Mucosa of rectum (tissue), 2 donors: ENCODE data around the gene TRABD2B.
A peak's percentile ranks its signal among the peaks of the same experiment; 100 is the strongest.

Experiments
- H3K27ac ChIP-seq, 2 donors: one replicate each; pipeline ENCODE4 v1.7.0; 2013; ENCODE audit warnings: inconsistent platforms in 2 of 2, low read depth in 2 of 2, low read length in 2 of 2
- H3K27me3 ChIP-seq, 2 donors: one replicate each; pipeline ENCODE4 v1.7.0; 2013; ENCODE audit warnings: low read length in 2 of 2; ENCODE audit not compliant: control insufficient read depth in 2 of 2, insufficient read depth in 2 of 2
- H3K36me3 ChIP-seq, 2 donors: one replicate each; pipeline ENCODE4 v1.7.0; 2013; ENCODE audit warnings: low read length in 2 of 2; ENCODE audit not compliant: control insufficient read depth in 2 of 2, insufficient read depth in 2 of 2
- H3K4me1 ChIP-seq, 2 donors: one replicate each; pipeline ENCODE4 v1.7.0; 2013; ENCODE audit warnings: low read length in 2 of 2, mild to moderate bottlenecking in 1 of 2; ENCODE audit not compliant: control insufficient read depth in 2 of 2, insufficient read depth in 2 of 2
- H3K4me3 ChIP-seq, 2 donors: one replicate each; pipeline ENCODE4 v1.7.0; 2013; ENCODE audit warnings: low read length in 2 of 2
- H3K9ac ChIP-seq, 2 donors: one replicate each; pipeline ENCODE4 v1.7.0; 2013; ENCODE audit warnings: low read length in 2 of 2, low read depth in 1 of 2, mild to moderate bottlenecking in 1 of 2
- H3K9me3 ChIP-seq, 2 donors: one replicate each; pipeline ENCODE4 v1.7.0; 2013; ENCODE audit warnings: low read length in 2 of 2; ENCODE audit not compliant: control insufficient read depth in 2 of 2
- donor health status: healthy.
- donor health status: Normal muscosa, but diverticular disease.

TRABD2B gene

DNA sequence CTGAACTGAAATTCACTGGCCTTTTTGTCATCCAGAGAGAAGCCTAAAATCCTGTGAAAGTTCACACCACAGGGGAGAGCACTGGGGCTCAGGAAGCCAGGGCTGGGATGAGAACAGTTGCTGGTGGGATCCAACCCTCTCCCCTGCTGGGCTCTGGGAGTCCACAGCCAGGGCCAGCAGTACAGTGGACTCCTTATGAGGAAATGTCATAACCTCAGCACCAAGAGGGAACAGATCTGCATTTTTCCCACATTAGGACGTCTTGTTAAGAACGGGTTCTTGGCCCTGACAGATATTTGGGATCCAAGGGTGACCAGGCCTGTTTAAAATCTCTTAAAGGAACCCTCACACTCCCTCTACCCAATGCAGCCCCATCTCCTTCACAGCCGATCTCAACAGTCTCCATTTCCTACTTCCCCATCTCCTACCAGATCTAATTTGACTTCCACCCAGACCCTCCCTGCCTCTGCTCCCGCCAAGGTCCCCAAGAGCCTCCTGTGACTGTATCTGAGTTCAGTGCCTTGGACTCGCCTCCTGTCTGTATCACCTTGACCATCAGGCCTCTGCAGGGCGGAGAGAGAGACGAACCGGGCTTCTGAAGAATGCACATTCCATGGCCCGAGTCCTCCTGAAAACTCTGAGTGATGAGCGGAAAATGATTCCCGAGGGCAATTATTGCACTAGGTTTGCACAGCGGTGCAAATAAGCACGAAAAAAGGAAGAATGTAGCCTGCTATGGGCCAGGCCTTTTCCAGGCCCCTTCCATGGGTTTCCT, 159.9 kb downstream of the TRABD2B start:
- no peaks in the 10 kb centered on the region for H3K27me3 ChIP-seq
- H3K9ac ChIP-seq: peak overlapping the region in 1 of 2 donors; percentile 32
- H3K27ac ChIP-seq: peak overlapping the region; percentile 82 to 88
- no peaks in the 10 kb centered on the region for H3K36me3 ChIP-seq
- peaks cover 33 to 50% of the 10 kb centered on the region in 2 donors for H3K4me1 ChIP-seq
- H3K4me3 ChIP-seq: peak overlapping the region in 1 of 2 donors; percentile 3
- H3K9me3 ChIP-seq: peaks cover 0 to 3% of the 10 kb centered on the region in 2 donors

DNA sequence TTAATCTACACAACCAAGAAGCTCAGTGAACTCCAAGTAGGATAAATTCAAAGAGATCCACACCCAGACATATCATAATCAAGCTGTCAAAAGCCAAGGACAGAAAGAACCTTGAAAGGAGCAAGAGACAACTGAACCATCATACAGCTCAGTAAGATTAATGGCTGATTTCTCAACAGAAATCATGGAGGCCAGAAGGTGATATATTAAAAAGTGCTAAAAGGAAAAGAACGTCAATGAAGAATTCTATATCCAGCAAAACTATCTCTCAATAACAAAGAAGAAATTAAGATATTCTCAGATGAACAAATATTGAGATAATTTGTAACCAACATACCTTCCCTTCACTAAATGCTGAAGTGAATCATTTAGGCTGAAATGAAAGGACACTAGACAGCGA, 161.8 kb downstream of the TRABD2B start:
- H3K27ac ChIP-seq: no peak overlapping the region
- no peak overlapping the region for H3K4me3 ChIP-seq
- no peak overlapping the region for H3K9ac ChIP-seq
- H3K4me1 ChIP-seq: peaks cover 38 to 57% of the 10 kb centered on the region in 2 donors
- no peaks in the 10 kb centered on the region for H3K36me3 ChIP-seq
- H3K9me3 ChIP-seq: peaks cover 0 to 3% of the 10 kb centered on the region in 2 donors
- H3K27me3 ChIP-seq: no peaks in the 10 kb centered on the region

DNA sequence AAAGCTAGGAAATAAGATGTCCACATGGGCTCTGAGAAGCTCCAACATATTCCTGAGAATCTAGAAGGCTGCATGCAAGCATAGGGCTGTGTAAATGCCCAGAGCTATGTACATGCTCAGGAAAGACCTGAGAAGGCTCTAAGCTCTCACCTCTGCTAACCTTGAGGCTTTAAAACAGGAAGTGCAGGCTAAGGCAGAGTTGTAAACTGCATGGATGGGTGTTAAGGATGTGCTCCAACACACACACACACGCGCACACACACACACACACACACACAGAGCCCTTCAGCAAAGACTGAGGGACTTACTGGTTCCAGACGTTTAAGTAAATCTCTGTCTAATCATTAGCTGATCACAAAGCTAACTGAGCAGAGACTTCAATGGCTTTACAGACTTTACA, 162.9 kb downstream of the TRABD2B start:
- H3K4me1 ChIP-seq: peaks cover 36 to 57% of the 10 kb centered on the region in 2 donors
- no peak overlapping the region for H3K9ac ChIP-seq

DNA sequence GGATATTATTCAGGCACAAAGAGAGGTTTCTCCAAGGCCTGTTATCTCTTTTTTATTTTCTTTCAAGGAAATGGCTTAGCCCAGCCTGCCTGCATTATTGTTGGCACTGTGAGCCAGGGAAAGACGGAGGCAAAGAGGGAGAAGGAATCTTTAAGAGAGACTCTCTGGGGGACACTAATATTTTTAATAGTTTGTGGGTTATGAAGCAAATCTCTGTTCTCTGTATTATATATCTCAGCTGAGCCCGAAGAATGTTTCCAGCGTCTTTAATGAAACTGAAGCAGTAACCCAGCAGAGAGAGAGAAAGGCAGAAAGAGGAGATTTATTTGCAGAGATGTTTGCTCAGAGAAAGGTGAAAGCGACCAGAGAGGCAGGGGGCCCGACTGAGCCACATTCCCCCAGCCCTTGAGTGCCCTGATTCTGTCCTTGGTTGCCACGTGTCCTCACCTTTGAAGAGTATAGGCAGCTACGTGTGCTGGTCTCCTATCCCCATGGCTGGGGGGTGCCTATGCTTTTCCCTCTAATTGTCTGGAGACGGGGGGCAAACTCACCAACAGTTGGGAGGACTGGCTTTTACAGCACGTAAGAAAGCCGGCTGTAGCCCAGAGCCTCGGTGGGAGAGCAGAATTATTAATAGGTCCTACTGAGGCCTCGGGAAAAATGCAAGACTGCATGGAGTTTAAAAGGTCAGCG, 166.4 kb downstream of the TRABD2B start:
- peaks cover 6 to 26% of the 10 kb centered on the region in 2 donors for H3K4me1 ChIP-seq
- H3K27me3 ChIP-seq: no peaks in the 10 kb centered on the region
- peaks cover 0 to 3% of the 10 kb centered on the region in 2 donors for H3K9me3 ChIP-seq
- no peaks in the 10 kb centered on the region for H3K36me3 ChIP-seq
- no peak overlapping the region for H3K4me3 ChIP-seq
- peak overlapping the region; percentile 70 to 76 for H3K27ac ChIP-seq
- peak overlapping the region in 1 of 2 donors; percentile 21 for H3K9ac ChIP-seq

More for the DNA sequence above, 162.9 kb downstream of the TRABD2B start:
- H3K27ac ChIP-seq: peak overlapping the region in 1 of 2 donors; percentile 7
- peaks cover 0 to 3% of the 10 kb centered on the region in 2 donors for H3K9me3 ChIP-seq
- no peaks in the 10 kb centered on the region for H3K27me3 ChIP-seq
- H3K4me3 ChIP-seq: no peak overlapping the region
- H3K36me3 ChIP-seq: no peaks in the 10 kb centered on the region

DNA sequence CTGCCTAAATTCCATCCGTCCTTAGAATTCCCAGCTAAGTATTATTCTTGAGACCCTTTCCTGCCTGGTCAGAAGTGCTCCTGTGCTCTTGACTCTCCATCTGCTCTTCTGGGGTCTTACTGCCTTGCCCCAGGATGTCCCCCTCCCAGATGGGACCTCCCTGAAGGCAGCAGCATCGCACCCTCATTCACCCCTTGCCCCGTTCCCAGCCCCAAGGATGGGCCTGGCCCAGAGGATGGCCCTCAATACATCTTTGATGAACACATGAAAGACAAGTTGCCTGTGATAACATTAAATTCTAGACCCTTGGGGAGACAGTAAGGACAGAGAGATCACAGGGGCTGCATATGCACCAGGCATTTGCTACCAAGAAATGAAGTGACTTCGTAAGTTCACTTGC, 167.2 kb downstream of the TRABD2B start:
- Histone ChIP-seq H3K4me3 (no peak overlapping the region), H3K36me3 (no peaks in the 10 kb centered on the region), H3K9ac (no peak overlapping the region), H3K27me3 (no peaks in the 10 kb centered on the region), H3K27ac (no peak overlapping the region), H3K4me1 (peaks cover 7 to 29% of the 10 kb centered on the region in 2 donors), H3K9me3 (no peaks in the 10 kb centered on the region)

DNA sequence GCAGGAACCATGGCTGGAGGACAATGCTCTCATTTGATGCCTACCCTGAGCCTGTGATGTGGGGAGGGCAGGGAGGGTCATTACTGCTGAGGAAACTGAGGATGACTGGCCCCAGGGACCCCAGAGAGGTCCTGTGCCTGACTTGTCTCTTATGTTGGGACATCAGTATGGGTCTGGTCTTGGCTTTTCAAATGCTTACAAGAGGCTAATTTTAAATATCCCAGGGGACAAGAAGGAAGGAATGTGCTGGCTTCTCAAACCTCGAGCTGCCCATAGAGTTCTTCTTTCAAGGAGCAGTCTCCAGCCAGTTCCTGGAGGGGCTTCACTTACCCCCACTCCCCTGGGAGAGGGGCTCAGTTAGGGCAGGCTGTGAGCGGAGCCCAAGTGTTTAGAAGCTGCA, 168.2 kb downstream of the TRABD2B start:
- no peak overlapping the region for H3K9ac ChIP-seq
- no peak overlapping the region for H3K4me3 ChIP-seq
- no peaks in the 10 kb centered on the region for H3K27me3 ChIP-seq
- no peaks in the 10 kb centered on the region for H3K9me3 ChIP-seq
- peaks cover 17 to 37% of the 10 kb centered on the region in 2 donors for H3K4me1 ChIP-seq
- H3K36me3 ChIP-seq: no peaks in the 10 kb centered on the region
- H3K27ac ChIP-seq: no peak overlapping the region

DNA sequence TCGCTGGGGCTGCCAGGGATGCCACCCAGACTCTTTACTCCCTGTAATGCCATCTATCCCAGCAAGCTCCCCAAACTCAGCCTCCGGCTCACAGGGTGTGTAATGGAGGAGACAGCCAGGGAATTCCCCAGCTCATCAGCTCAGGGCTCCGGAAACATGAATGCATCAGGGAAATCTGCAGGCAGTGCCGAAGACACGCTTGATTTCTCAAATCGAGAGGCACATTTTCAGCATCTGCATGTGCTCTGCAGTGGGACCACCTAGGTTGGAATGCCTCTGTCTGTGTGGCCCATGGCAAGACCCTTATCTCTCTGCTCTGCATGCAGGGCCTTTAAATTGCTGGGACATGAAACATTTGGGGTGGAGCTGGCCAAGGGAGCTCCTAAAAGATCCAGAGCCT, 170.1 kb downstream of the TRABD2B start:
- no peaks in the 10 kb centered on the region for H3K27me3 ChIP-seq
- no peak overlapping the region for H3K9ac ChIP-seq
- H3K9me3 ChIP-seq: no peaks in the 10 kb centered on the region
- H3K27ac ChIP-seq: no peak overlapping the region
- H3K4me1 ChIP-seq: peaks cover 14 to 28% of the 10 kb centered on the region in 2 donors
- H3K4me3 ChIP-seq: no peak overlapping the region
- no peaks in the 10 kb centered on the region for H3K36me3 ChIP-seq

DNA sequence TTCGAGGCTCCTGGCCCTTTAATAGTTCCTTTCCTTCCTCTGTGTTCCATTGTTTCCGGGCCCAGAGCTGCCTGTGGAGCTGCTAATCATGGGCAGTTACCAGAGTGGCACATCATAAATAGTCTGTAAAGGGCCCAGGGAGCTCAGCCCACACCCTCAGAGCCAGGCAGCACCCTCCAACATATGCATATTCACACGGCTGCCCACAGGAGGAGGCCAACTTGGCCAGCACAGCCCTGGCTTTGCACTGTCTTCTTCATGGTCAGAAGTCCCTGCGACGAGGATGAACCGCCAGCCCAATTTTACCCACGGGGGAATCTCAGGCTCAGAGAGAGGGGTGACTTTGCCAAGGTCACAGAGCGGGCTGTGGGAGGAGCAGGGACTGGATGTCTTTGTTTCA, 172.5 kb downstream of the TRABD2B start:
- no peaks in the 10 kb centered on the region for H3K9me3 ChIP-seq
- H3K27ac ChIP-seq: peak overlapping the region; percentile 75 to 83
- no peaks in the 10 kb centered on the region for H3K27me3 ChIP-seq
- H3K4me1 ChIP-seq: peaks cover 11 to 15% of the 10 kb centered on the region in 2 donors
- H3K36me3 ChIP-seq: no peaks in the 10 kb centered on the region
- peak overlapping the region in 1 of 2 donors; percentile 48 for H3K9ac ChIP-seq
- no peak overlapping the region for H3K4me3 ChIP-seq

DNA sequence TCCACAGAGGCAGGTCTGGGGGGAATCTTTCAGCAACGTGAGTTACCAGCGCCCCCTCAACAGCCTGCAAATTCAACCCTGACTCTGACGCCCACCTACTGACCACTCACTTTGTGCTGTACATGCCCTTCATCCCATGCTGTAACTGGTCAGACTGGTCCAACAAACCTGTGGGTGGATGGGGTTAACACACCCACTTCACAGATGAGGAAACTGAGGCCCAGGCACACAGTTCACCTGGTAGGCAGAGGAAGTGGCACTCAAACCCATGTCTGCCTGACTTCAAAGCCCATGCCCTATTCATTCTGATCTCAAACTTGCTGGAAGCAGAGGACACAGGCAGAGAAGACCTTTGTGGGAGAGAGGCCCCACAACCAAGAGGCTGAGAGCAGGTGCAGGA, 172.9 kb downstream of the TRABD2B start:
- no peaks in the 10 kb centered on the region for H3K9me3 ChIP-seq
- H3K9ac ChIP-seq: peak overlapping the region in 1 of 2 donors; percentile 48
- H3K27me3 ChIP-seq: no peaks in the 10 kb centered on the region
- peaks cover 11 to 15% of the 10 kb centered on the region in 2 donors for H3K4me1 ChIP-seq
- H3K4me3 ChIP-seq: no peak overlapping the region
- H3K27ac ChIP-seq: peak overlapping the region; percentile 75 to 83
- no peaks in the 10 kb centered on the region for H3K36me3 ChIP-seq
